HG03342 (cell line): ENCODE measurements around the gene TMEM178A.
"Not testable (repeated sequence)": the region's sequence is repeated elsewhere in the genome, so short reads cannot be mapped to it uniquely, and the experiment has no call there.

Source experiments
- ATAC-seq: cut with Tn5 transposase; IDR thresholded peaks from one replicate; pipeline ENCODE4 v1.9.1; 2021; ENCODE audit warnings: mild to moderate bottlenecking, moderate library complexity; ENCODE audit not compliant: unreplicated experiment

Gene TMEM178A

DNA sequence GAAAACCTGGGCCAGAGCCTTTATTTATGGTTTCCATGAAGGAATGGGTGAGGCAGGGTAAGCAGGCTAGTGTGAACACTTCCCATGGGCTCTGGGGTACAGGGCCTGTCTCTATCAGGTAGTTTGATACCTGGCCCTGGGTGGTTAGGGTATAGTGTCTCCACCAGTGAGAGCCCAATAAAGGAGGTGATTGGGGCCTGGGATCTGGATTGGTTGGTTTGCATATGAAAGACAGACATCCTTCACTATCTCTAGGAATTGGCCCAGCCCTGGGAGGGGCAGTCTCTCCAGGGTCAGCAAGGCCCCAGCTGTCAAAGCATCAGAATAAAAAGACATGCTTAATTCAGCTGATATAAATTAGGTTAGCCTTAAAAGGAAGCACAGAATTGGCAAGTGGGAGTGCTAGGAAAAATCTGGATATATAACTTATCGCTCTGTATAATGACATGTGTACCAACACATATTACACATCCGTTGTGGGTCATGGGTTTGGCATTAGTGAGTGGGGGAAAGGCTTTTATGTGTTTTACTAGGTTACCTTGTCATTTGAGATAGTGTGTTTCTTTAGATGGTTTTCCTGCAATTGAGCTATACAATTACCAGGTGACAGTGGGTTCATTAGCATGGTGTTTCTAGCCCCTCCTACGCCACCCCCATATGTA, 18.5 kb upstream of the TMEM178A start:
- ATAC-seq, result no peak

DNA sequence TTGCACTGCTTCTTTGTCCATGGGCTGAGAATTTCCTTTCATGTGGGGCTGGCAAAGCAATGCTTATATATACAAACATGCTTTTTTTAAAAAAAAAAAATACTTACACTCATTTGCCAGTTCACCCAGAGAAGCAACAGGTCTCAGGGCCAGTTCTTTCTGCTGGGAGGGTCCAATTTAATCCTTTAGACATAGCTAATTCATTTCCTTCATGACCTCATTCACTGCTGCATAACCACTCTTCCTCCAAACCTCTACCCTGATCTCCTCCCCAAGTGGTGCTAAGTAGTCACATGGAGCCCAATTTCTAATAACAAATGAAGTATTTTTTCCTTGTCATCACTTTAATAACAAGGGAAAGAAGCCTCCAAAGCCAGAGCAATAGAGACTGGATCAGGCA, 17.1 kb upstream of the TMEM178A start:
- ATAC-seq, result no peak

DNA sequence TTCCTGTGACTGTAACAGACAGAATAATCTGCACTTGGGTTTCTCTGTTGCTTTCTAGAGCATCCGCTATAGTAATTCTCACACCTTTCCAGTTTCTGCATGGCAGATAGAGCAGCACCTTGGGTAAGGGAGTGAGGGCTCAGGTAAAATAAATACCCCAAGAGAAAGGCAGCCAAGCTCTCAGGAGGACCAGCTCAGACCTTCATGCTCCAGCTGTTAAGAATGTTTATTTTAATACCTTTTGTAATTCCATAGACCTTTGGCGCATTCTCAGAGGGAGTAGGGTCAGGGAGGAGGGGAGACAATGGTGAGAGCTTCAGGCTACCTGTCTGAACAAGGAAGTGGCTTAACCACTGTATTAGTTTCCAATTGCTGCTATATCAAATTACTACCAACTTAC, 16.2 kb upstream of the TMEM178A start:
- ATAC-seq, result no peak

DNA sequence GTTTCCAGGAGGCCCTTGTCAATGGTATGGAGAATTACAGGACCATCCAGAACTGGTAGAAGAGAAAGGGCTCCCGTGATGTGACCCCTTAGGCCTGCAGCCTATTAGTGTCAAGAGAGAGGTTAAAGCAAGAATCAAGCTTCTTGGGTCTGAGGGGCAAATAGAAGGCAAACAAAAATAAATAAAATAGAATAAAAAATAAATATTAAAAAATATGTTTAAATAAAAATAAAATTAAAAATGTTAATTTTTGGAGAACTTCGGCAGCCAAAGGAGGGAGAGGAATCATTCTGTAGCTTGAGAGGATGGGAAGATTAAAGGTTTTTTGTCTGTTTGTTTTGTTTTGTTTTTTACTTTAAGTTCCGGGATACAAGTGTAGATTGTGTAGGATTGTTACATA, 15.2 kb upstream of the TMEM178A start:
- no peak for ATAC-seq

DNA sequence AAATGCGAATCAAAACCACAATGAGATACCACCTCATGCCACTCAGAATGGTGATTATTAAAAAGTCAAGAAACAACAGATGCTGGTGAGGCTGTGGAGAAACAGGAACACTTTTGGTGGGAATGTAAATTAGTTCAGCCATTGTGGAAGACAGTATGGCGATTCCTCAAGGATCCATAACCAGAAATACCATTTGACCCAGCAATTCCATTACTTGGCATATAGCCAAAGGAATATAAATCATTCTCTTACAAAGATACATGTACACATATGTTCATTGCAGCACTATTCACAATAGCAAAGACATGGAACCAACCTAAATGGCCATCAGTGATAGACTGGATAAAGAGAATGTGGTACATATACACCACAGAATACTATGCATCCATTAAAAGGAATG, 9.5 kb upstream of the TMEM178A start:
- ATAC-seq, result not testable (repeated sequence)

DNA sequence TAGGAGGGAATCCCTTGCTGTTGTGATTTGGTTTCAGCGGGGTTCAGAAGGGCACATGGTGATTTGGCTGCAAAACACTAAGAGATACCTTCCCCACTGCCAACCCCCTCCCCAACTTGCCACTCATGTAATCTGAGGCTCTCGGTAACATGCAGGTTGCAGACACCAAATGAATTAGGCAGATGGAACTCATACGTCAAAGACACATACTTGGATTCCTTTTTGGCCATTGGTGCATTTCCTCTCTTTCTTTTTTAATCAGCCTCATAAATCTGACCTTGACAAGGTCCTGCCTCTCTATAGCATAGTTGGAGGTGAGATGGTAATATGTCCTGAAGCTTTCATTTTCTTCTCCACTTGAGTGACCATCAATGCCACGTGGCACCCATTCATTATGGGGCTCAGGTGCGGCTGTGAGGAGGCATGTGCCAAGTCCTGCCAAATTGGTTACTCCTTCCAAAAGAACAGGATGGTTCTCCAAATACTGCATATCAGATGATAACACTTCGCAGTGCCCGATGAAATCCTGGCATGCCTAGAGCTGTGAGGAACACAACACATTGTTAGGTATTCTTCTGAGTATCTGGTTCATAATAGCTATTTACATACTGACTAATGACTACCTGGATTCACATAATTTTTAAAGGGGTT, 8.3 kb upstream of the TMEM178A start:
- ATAC-seq, result no peak

DNA sequence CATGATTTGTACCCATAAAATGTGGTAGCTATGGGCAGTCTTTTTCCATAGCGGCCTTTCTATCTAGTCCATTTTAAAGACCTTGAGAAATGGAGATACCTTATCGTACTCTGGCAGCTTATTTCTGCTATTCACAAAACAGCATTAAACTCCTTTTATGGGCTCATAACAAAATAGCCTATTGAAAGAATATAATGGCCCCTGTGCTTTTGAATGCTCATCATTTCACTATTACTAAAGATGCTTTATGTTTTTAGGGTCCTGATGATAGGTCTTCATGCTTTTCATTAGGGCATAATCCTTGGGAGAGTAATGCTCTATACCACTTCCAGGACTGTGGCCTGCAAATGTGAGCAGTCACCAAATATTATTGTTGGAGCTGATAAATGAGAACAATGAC, 7.3 kb upstream of the TMEM178A start:
- no peak for ATAC-seq

DNA sequence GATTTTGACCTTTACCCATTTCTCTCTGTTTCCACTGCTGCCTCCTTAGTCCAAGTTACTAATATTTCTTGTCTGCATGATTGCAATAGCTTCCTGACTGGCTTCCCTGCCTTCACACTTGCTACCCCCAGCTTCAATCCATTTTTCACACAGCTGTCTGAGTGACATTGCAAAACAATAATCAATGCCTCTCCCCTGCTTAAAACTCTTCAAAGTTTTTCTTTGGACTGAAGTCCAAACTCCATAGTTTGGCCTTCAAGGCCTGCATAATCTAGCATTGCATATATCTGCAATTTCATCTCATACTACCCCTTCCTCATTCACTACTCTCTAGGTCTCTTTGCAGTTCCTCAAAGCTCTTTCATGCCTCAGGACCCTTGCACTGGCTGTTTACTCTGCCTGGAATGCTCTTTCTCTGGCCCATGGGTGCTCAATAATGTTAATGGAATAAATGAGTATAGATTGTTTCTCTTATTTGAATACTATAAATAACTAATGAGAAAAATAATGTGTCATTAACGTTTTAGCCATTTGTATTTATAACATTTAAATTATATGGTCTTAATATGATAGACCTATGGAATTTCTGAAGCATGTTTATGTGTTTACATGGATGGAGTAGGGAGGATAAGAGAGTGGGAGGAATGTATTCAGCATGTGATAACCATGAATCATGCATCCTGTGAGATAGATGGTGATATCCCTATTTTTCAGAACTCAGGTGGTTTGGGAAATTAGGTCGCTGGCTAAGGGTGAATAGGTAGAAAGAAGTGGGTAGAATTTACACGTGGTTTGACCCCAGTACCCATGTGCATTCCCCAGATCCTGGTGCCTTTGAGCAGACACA, 5.7 kb upstream of the TMEM178A start:
- no peak for ATAC-seq

DNA sequence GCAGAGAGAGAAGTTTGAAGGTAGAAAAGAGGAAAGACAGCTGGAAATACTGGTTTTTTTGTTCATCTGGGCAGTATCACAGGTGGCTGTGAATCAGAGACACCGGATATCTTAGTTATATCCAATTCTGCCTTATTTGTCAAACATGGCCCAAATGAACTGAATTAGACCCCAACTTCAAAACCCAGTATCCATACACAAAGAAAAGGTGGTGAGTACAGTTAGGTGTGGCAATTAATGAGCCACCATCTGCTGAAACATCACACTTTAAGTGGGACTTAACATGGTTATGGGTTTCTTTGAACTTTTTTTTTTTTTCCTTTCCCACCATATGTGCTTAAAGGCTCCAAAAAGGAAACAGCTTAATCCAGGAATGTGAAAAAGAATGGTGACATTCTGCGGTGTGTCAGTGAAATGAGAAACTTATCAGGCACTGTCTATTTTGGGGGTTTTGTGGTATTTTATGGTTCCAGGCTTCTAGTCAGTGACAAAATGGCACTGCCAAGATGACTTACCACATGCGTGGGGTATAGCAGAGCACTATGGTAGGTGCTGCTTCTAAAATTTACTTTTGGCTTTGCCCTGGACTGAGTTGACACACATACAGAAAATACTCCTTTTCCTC, 5.0 kb upstream of the TMEM178A start:
- ATAC-seq, result no peak

DNA sequence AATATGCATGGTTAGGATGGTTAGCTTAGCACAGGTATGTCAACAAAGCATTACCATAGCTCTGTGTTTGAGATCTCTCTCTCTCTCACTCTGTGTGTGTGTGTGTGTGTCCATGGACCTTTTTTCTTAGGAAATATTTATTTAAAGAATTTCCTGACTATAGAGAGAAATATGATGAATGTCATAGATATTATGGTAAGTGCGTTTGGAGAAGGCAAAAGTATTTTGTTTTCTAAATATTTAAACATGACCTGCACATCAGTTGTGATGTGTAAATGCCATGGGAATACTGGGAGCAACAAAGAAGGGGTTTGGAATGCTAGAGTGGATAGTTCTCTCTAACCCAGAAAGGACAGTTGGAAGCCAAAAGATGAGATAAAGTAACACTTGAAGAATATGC, 3.9 kb upstream of the TMEM178A start:
- no peak for ATAC-seq

DNA sequence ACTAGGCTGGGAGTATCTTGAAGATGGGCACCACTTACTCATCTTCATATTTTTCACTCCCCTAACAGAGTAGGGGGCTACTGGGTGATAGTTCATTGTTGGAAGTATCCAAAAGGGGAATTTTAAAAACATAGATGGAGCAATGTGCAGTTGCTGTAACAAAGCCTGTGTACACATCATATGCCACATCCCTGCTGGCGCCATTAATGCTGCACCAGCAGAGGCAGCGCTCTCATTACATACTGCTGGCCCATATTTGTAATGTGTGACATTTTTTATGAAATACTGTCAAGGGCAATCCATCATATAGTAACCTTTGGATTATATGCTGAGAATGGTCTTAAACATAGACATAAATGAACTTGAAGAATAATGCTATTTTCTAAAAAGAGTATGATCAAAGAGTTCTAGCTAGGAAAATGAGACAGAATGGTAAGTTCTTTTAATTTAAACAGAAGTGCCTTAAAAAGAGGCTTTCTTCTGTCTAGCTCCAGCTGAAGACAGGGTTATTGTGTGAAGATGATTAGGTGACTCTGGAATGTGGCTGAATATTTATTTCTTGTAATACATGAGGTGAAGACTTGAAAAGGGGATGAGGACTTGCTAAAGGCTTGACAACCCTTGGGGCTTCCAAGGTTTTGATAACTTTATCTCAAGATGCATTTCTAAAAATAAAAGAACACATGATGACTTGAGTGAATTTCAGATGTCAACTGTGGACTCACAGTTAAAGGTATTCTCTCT, 2.4 kb upstream of the TMEM178A start:
- ATAC-seq, result no peak

DNA sequence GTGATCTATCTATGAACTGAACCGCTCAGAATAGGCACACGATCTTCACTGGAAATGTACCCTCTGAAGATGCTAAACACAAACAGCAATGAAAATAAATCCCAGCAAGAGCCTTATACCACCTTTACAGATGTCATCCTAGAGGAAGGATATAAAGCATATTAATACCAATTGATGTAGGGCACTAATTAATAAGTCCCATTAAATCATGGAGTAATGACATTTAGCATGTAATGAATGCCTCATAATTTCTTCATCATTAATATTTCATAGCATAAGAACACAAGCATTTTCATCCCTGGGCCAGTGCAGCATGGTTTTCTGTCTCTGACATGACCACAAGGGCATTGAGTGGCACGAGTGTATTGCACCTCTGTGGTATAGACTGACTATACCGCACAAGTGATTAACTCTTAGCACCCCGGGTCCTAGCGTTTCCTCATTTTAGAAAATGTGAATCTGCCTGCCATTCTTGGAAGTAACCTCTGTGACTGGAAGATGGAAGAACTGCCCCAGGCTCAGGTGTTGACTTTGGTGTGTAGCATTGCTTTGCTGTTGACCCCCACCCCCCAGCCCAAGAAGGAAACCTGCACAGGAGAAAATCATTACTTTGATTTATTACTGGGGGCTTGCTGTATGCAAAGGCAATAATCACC, 1.4 kb upstream of the TMEM178A start:
- no peak for ATAC-seq

DNA sequence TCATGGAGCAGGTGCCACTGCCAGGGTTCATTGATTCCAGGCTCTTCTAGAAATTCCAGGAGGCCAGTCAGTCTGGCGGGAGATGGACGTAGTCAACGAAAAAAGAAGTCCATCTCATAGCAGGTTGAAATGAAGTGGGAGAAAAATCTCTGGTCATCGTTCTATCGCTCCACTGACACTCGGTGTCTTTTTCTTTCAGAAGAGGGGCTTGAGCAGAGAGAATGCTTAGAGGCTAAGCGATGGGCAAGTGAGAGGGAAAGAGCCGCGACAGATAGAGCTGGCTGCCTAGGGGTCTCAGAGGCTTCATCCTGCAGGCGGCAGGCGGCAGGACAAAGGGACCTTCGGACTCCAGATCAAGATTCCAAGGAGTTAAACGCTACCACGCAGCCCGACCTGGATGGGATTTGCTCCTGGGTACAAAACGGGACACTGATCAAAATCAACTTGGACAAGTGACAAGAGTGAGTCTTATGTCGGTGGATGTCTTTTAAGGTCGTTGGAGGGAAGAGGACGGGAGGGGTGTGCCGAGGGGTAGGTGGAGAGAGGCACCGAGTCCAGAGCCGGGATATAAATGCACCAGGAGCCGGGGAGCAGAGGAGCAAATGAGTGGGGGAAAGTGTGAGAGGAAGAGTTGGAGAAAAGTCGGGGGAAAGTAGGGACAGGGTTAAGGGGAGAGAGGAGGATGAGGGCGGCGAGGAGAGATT, 677 bp upstream of the TMEM178A start:
- ATAC-seq, result no peak

DNA sequence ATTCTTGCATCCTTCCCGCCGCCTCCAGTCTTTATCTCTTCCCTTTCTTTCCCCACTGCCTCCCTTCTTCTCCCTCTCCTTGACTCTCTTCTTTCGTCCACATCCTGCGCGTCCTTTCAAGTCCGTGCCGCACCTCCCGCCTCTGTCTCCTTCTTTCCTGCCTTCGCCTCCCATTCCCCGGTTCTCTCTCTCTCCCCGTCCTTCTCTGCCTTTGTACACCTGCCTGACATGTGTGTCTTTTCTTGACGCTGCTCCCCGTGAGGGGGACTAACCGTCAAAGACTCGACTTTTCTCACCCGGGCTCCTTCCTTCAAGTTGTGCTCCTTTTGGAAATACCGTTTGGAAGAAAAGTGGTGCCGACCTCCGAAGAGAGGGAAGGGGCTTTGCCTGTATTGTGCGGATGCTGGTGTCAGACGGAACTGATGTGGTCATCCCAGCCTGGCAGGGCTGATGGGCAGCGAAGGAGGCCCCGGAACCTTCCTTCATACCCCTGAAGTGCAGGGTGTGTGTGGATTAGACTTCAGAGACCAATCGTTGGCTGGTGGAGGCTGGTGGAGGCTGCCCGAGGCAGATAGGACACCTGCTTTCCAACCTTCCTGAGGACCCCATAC, 879 bp downstream of the TMEM178A start:
- no peak for ATAC-seq

DNA sequence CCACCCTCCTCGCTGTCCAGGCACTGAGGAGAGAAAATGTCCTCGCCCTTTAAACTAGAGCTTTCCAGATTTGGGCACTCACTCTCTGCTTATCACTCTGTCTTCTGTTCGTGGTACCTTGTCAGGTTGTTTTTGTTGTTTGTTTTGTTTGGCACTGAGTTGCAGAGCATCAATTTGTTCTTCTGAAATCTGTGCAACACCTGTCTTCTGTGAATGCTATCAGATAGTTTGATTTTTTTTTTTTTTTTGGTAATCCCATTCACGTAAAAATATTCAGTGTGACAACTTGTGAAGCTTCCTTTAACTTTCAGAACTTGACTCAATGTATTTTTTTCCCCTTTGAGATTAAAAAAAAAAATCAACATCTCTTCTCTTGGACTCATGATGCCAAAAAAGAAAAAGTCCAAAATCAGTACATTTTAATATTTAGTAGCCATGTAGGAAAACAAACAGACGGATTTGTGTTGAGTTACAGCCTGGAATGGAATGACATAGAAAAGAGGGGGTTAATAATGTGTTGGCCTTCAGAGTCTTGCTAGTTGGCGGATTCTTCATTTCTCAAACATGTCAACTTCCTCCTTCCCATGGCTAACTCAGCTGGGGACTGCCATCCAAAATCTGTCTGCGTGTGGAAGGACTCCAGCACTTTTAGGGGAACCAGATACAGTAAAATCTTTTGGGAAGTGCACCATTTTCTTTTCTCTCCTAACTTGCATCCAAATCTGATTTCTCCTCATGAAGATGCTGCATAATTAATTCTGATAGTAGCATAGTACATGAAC, 1.6 kb downstream of the TMEM178A start:
- no peak for ATAC-seq

DNA sequence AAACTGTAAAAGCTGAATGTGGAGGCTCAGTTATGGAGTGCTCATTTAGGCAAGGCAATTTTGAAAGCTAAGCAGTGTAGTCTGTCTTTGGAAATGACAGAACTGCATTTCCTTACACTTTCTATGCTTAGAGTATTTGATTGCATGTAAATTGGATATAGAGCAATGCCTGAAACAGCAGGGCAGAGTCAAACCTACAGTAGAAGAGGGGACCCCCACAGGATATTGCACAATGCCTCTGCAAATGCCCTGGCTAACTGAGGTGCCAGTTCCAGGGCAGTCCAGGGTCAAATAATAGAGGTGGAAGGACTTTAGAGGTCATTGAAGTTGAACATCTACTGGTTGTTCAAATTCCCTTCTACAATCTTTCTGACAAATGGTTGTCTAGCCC, 2.2 kb downstream of the TMEM178A start:
- ATAC-seq, result no peak

DNA sequence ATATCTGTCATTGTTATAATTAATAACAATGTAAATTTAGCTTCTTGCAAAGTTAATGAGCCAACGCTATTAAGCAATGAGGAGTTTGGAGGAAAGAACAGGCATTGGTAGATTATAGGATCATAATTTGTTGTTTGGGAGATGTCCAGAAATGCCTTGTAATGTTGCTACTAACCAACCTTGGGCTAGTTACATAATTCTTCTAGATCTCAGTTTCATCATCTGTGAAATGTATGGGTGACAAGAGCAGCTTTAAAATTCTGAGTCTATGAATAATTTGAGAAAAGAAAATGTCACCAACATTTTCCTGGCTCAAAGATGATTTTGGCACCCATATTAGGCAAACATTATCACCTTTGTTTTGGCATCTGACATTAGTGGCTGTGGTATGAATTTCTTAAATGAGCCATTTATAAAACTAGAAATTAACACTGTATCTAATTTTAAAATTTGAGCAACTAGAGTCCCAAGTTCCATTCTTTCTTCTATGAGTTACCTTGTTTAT, 2.9 kb downstream of the TMEM178A start:
- ATAC-seq, result no peak

DNA sequence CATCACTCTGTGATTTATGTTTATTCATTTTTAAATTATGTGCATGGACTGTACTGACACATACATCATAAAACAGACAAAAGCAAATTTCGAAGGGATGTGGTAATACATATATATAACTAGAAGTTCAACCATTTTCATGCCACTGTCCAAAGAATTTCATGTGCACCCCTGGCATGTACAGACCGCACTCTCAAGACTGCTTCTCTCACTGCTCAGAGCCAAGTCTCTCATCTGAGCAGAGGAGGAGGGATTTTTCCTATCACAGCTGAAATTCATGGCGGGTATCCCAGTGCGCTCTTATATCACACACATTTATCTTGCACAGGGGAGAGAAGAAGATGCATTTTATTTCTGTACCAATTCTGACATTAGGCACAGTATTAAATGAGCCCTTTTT, 5.9 kb downstream of the TMEM178A start:
- no peak for ATAC-seq
